GM10248 (cell line): ENCODE measurements around the gene TP53INP2.

Experiments
- CTCF ChIA-PET: fragments of 300-600 bp; sonication (Branson Sonifier 250); formaldehyde crosslinking; extraction: SDS; loops from one replicate; lab custom pipeline; 2021; ENCODE audit warnings: antibody characterized with exemption; lab: Yijun Ruan, JAX
- POLR2A ChIA-PET: fragments of 350-650 bp; sonication (Branson Sonifier 250); formaldehyde crosslinking; extraction: SDS; loops from one replicate; lab custom pipeline; 2020; ENCODE audit warnings: antibody characterized with exemption; lab: Yijun Ruan, JAX
- DNase-seq: peaks from one replicate; pipeline ENCODE4 v3.0.0; 2012; ENCODE audit errors: extremely low spot score
- TF ChIP-seq, protein P1 (sequence below): IDR thresholded peaks from 2 replicates; pipeline ENCODE4 v1.5.1; 2012; ENCODE audit warnings: mild to moderate bottlenecking, low read depth; ENCODE audit errors: extremely low read depth, missing control alignments, control extremely low read depth

Gene TP53INP2

GRCh38 chr20:34675561-34675960 is 28.6 kb upstream of the TP53INP2 start:
- DNase-seq = no peak
- POLR2A ChIA-PET = no interaction called here
- TF ChIP-seq, protein P1, sequence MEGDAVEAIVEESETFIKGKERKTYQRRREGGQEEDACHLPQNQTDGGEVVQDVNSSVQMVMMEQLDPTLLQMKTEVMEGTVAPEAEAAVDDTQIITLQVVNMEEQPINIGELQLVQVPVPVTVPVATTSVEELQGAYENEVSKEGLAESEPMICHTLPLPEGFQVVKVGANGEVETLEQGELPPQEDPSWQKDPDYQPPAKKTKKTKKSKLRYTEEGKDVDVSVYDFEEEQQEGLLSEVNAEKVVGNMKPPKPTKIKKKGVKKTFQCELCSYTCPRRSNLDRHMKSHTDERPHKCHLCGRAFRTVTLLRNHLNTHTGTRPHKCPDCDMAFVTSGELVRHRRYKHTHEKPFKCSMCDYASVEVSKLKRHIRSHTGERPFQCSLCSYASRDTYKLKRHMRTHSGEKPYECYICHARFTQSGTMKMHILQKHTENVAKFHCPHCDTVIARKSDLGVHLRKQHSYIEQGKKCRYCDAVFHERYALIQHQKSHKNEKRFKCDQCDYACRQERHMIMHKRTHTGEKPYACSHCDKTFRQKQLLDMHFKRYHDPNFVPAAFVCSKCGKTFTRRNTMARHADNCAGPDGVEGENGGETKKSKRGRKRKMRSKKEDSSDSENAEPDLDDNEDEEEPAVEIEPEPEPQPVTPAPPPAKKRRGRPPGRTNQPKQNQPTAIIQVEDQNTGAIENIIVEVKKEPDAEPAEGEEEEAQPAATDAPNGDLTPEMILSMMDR = no peak
- CTCF ChIA-PET = interaction anchor here (0.9 to 1.0 kb wide), 2 partner anchors 8 to 12 kb away, joined by 3 to 4 read pairs; no protein-coding TSS in a partner anchor

GRCh38 chr20:34675993-34676641 is 28.0 kb upstream of the TP53INP2 start:
- ChIA-PET POLR2A (no interaction called here), CTCF (interaction anchor here (0.9 to 1.0 kb wide), 3 partner anchors 9 to 94 kb away, joined by 3 to 4 read pairs (median 3); no protein-coding TSS in a partner anchor)

GRCh38 chr20:34676642-34677373 is 27.3 kb upstream of the TP53INP2 start, which contains the start of gene PIGU:
TSS of gene PIGU (minus strand) at chr20:34677092. CDS start at chr20:34677085, 7 bp downstream.
- TF ChIP-seq, protein P1 = no peak
- ChIA-PET CTCF (interaction anchor here (0.8 to 1.6 kb wide), 4 partner anchors 13 to 117 kb away, joined by 3 to 8 read pairs (median 4); no protein-coding TSS in a partner anchor), POLR2A (no interaction called here)
- peak; percentile 94 for DNase-seq

More at GRCh38 chr20:34675993-34676641, 28.0 kb upstream of the TP53INP2 start:
- DNase-seq = no peak
- TF ChIP-seq, protein P1 = no peak

GRCh38 chr20:34680586-34681175 is 23.5 kb upstream of the TP53INP2 start:
- TF ChIP-seq, protein P1 = no peak
- CTCF ChIA-PET = interaction anchor here (0.7 to 1.7 kb wide), 8 partner anchors 9 to 368 kb away, joined by 3 to 4 read pairs (median 4); partner anchors contain the start of gene MAP1LC3A
- no peak for DNase-seq
- POLR2A ChIA-PET = no interaction called here

GRCh38 chr20:34683667-34684066 is 20.5 kb upstream of the TP53INP2 start:
- CTCF ChIA-PET = interaction anchor here (1.3 to 1.4 kb wide), 2 partner anchors 13 to 19 kb away, joined by 3 read pairs; no protein-coding TSS in a partner anchor
- TF ChIP-seq, protein P1 = no peak

DNA sequence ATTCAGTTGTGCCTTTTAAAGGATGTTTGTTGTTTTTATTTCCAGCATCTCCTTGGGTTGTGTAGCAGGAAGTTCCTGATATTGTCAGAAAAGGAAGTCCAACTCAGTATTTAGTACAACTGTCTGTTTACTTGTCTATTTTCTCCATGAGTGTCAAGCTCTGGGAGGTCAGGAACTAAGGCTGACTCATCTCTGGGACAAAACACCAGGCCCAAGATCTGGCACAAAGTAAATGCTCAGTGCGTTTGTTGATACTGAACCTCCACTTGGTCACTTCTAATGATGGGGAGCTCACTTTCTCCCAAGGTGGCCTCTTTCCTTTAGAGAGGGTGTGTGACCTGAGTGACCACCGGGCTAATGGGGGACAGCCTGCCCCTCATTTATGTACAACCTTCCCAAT is 14.7 kb upstream of the TP53INP2 start:
- TF ChIP-seq, protein P1 = no peak
- ChIA-PET CTCF (interaction anchor here (1.0 to 3.6 kb wide), 5 partner anchors 8 to 151 kb away, joined by 3 to 10 read pairs (median 3); no protein-coding TSS in a partner anchor), POLR2A (no interaction called here)
- no peak for DNase-seq

More at GRCh38 chr20:34683667-34684066, 20.5 kb upstream of the TP53INP2 start:
- POLR2A ChIA-PET = no interaction called here
- no peak for DNase-seq
